Hematopoietic multipotent progenitor cell (in vitro differentiated cells): Measurements from ENCODE around the gene NLRP10. TPM values are rescaled to one million over a fixed set of nuclear protein-coding genes. Genes with fewer than 3 reads are reported as not detected.

Source experiments
- small RNA-seq: library from RNA; depleted of rRNA; stranded (forward); fragments of <200 nt; gene quantifications from one replicate; pipeline ENCODE3, GENCODE V24; 2012
- total RNA-seq: library from RNA; depleted of rRNA; stranded (reverse); fragments of >200 nt; gene quantifications from one replicate; pipeline ENCODE4 v1.2.3, GENCODE V29; 2012

The NLRP10 gene
- total RNA-seq, 1 donor: not detected

Small RNAs within 50 kb of the gene (small RNA-seq; reads per million reads assigned to genes)
- not detected for gene COX6CP5

Other genes with a start within 250 kb of the NLRP10 start
- gene OR5P2, start 168.5 kb downstream of the NLRP10 start, total RNA-seq: not detected
- gene OR5P3, start 134.6 kb downstream of the NLRP10 start, total RNA-seq: not detected
- gene OR10A6, start 34.2 kb downstream of the NLRP10 start, total RNA-seq: under 0.01 TPM
- under 0.01 TPM for gene OR10A3, start 23.7 kb downstream of the NLRP10 start, total RNA-seq
- 1,083 TPM for gene EIF3F, start 21.9 kb upstream of the NLRP10 start, total RNA-seq
- gene TUB, start 115.8 kb upstream of the NLRP10 start, total RNA-seq: 2.2 TPM
- gene RIC3, start 203.6 kb upstream of the NLRP10 start, total RNA-seq: 5.7 TPM